Measurements from ENCODE around the gene SUGCT. TPM values are rescaled to one million over a fixed set of nuclear protein-coding genes. Genes with fewer than 3 reads are reported as not detected.

Gene SUGCT
- total RNA-seq, 1 donor from 2014 or later: 1.7 TPM

DNA sequence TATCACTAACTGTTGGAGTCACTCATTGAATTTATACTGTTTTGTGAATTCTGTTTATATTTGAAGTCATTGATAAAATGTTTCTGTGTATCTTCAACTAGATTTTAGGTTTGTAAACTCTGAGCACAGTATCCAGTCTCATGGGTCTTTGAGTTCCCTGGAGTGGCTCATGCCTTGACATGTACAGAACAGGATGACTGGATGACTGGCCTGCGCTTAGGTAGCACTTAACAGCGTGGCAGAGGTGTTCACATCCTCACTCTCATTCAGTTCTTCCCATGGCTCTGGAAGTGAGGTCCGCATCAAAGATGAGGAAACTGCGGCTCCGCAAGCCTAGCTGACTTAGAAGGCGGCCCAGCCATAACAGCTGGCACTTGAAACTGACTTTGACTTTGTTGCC lies 576.9 kb downstream of the SUGCT start:
- Histone ChIP-seq H3K36me3 (no peaks in the 10 kb centered on the region), H3K4me3 (no peak overlapping the region), H3K27ac (no peak overlapping the region), H3K9me3 (no peaks in the 10 kb centered on the region), H3K4me1 (peaks cover 2% of the 10 kb centered on the region), H3K27me3 (ENCODE audit: low read depth) (no peaks in the 10 kb centered on the region)
- intact Hi-C loops (cut with DNase I): no loop called here
- no peak for DNase-seq
- no peak for ATAC-seq
- no peak for TF ChIP-seq CTCF (IDR thresholded peaks at IDR 0.05)

- H3K4me3 ChIP-seq: no peak overlapping the region
- no peak overlapping the region for H3K27ac ChIP-seq
- DNase-seq (no peak), ATAC-seq (no peak)
- H3K9me3 ChIP-seq: no peaks in the 10 kb centered on the region
- H3K4me1 ChIP-seq: peaks cover 5% of the 10 kb centered on the region
- no peaks in the 10 kb centered on the region for H3K27me3 ChIP-seq (ENCODE audit: low read depth)
- TF ChIP-seq CTCF (IDR thresholded peaks at IDR 0.05): no peak
- H3K36me3 ChIP-seq: no peaks in the 10 kb centered on the region
- intact Hi-C loops (cut with DNase I): no loop called here
Observed at GRCh38 chr7:40714363-40715052, 579.7 kb downstream of the SUGCT start.

DNA sequence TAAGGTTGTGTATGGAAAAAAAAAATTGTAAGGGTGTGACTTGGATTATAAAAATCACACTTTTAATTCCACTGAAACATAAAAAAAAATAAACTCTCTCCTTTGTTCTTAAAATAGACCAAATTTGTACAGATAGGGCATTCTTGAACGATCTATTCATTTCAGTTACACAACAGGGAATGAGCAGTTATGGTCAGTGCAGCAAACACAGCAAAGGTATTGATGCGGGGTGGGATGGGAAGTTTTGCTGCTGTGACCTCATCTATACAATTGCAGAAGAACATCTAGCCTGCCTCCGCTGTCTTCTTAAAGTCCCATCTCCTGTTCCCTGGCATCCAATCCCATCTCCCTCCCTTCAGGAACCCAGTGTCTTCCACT lies 580.2 kb downstream of the SUGCT start:
- ATAC-seq (no peak), DNase-seq (no peak)
- H3K27ac ChIP-seq: no peak overlapping the region
- no peaks in the 10 kb centered on the region for H3K36me3 ChIP-seq
- no peak overlapping the region for H3K4me3 ChIP-seq
- peaks cover 5% of the 10 kb centered on the region for H3K4me1 ChIP-seq
- no peak for TF ChIP-seq CTCF (IDR thresholded peaks at IDR 0.05)
- intact Hi-C loops (cut with DNase I): no loop called here
- no peaks in the 10 kb centered on the region for H3K27me3 ChIP-seq (ENCODE audit: low read depth)
- H3K9me3 ChIP-seq: no peaks in the 10 kb centered on the region

- peaks cover 5% of the 10 kb centered on the region for H3K4me1 ChIP-seq
- H3K9me3 ChIP-seq: no peaks in the 10 kb centered on the region
- DNase-seq (no peak), ATAC-seq (no peak)
- no peak overlapping the region for H3K27ac ChIP-seq
- intact Hi-C loops (cut with DNase I): no loop called here
- no peak for TF ChIP-seq CTCF (IDR thresholded peaks at IDR 0.05)
- H3K4me3 ChIP-seq: no peak overlapping the region
- no peaks in the 10 kb centered on the region for H3K27me3 ChIP-seq (ENCODE audit: low read depth)
- no peaks in the 10 kb centered on the region for H3K36me3 ChIP-seq
Observed at GRCh38 chr7:40716052-40716451, 581.2 kb downstream of the SUGCT start.

DNA sequence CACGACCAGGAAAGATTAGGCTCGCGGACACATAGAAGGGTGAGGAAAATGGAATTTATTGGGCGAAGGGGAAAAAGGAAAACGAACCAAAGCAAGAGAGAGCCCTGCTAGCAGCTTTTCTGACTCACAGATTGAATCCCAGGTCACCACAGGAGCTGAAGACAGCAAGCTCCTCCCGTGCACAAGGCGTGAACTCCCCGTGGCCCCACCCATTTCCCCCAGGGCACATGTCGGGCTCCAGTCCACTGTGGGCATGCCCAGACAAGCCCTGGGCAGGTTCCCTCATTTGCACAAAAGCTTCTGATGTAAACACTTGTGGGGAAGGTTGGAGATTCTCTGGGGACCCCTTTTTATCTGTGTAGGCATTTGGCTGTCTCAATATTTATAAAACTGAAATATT lies 582.4 kb downstream of the SUGCT start:
- no peak overlapping the region for H3K27ac ChIP-seq
- peak; percentile 49 for DNase-seq
- intact Hi-C loops (cut with DNase I): no loop called here

More for the DNA sequence above, 582.4 kb downstream of the SUGCT start:
- H3K4me3 ChIP-seq: no peak overlapping the region
- peak in 1 of 2 donors; percentile 72 for ATAC-seq
- peaks cover 5% of the 10 kb centered on the region for H3K4me1 ChIP-seq
- H3K27me3 ChIP-seq (ENCODE audit: low read depth): no peaks in the 10 kb centered on the region
- no peaks in the 10 kb centered on the region for H3K9me3 ChIP-seq
- H3K36me3 ChIP-seq: no peaks in the 10 kb centered on the region
- TF ChIP-seq CTCF (IDR thresholded peaks at IDR 0.05): no peak

Measured in lower lobe of right lung (tissue), 2 donors.